NB4 (cell line): ENCODE results near the gene CHST6.

Experiments
- CTCF ChIP-seq: IDR thresholded peaks from one replicate; pipeline ENCODE4 v1.5.1; 2012; ENCODE audit warnings: low read depth, low read length
- MYC ChIP-seq: IDR thresholded peaks from 2 replicates; pipeline ENCODE4 v1.6.1; 2011; ENCODE audit warnings: low read depth, low read length
- POLR2A ChIP-seq: IDR thresholded peaks from 2 replicates; pipeline ENCODE4 v1.6.1; 2011; ENCODE audit warnings: mild to moderate bottlenecking; ENCODE audit not compliant: insufficient read length; ENCODE audit errors: extremely low read depth

DNA sequence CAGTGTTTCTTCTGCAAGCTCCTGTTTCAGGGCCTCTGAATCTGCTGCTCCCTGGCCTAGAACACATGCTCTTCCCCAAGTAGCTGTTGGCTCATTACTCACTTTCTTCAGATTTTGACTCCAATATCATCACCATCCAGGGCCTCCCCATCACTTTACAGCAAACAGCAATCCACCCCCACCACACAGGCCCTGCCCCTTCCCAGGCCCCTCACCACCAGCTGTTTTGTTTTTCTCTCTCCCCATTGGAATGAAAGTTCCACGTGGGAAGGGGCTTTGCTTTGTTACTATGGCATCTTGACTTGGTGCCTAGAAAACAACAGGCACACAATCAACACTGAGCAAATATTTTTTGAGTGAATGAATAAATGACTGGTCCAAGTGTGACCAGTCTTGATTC lies 34.8 kb downstream of the CHST6 start:
- TF ChIP-seq CTCF (no peak), POLR2A (no peak), MYC (no peak)
